ENCODE measurements around the gene ITGB1. TPM values are rescaled to one million over a fixed set of nuclear protein-coding genes. Genes with fewer than 3 reads are reported as not detected.

ITGB1 gene
- total and polyA plus RNA-seq, 2 of the 8 experiments (the other 6 are each of a cell fraction or from before 2014, with no cell fraction given) = 82.7 to 321 TPM

- Histone ChIP-seq H2BK20ac (ENCODE audit: low read length) (no peak overlapping the region), H2BK12ac (ENCODE audit: low read depth, low read length) (no peak overlapping the region), H3K23me2 (ENCODE audit: low read depth, low read length) (no peaks in the 10 kb centered on the region), H3K27me3 (replicated peaks in 1 of 4; ENCODE audit: control insufficient read depth in 3 of 4, extremely low read depth in 1 of 4, insufficient read depth in 3 of 4, low read length in 3 of 4) (no peaks in the 10 kb centered on the region), H3K4me2 (ENCODE audit: insufficient read depth in 1 of 2, low read depth in 2 of 2, low read length in 2 of 2) (no peak overlapping the region), H3K18ac (ENCODE audit: extremely low read depth, low read length) (no peak overlapping the region), H3K14ac (ENCODE audit: insufficient read length) (no peak overlapping the region), H4K5ac (ENCODE audit: insufficient read length, low read depth, low read length) (no peak overlapping the region), H3K23ac (ENCODE audit: insufficient read length) (no peak overlapping the region), H3K56ac (replicated peaks; ENCODE audit: insufficient read length, low read depth, low read length) (no peak overlapping the region), H4K8ac (ENCODE audit: extremely low read depth, insufficient read depth, low read length) (no peak overlapping the region), H3K4me1 (replicated peaks in 1 of 4; ENCODE audit: control insufficient read depth in 3 of 4, insufficient read depth in 4 of 4, low read length in 3 of 4) (no peaks in the 10 kb centered on the region), H4K91ac (replicated peaks; ENCODE audit: insufficient read length, low read length) (no peak overlapping the region), H3K27ac (ENCODE audit: low read depth, low read length) (no peak overlapping the region), H2BK15ac (ENCODE audit: low read length) (no peak overlapping the region), H2AK5ac (ENCODE audit: low read depth, low read length) (no peak overlapping the region), H2AFZ (ENCODE audit: low read length) (no peak overlapping the region), H3K79me1 (ENCODE audit: low read depth, low read length) (no peaks in the 10 kb centered on the region), H2BK5ac (ENCODE audit: low read depth, low read length) (no peak overlapping the region), H3K4me3 (ENCODE audit: extremely low read depth in 1 of 4, insufficient read depth in 2 of 4, low read depth in 3 of 4, low read length in 4 of 4) (no peak overlapping the region), H3K9ac (replicated peaks in 1 of 4; ENCODE audit: extremely low read depth in 1 of 4, low read depth in 3 of 4, low read length in 3 of 4) (no peak overlapping the region), H3K9me3 (ENCODE audit: insufficient read depth in 2 of 2, low read depth in 1 of 2, low read length in 1 of 2) (no peaks in the 10 kb centered on the region), H2BK120ac (replicated peaks; ENCODE audit: low read depth, low read length) (no peak overlapping the region), H3K79me2 (ENCODE audit: control insufficient read depth in 1 of 2, insufficient read depth in 2 of 2, low read length in 2 of 2) (no peaks in the 10 kb centered on the region), H4K20me1 (replicated peaks in 1 of 2; ENCODE audit: control insufficient read depth in 1 of 2, insufficient read depth in 2 of 2, low read length in 2 of 2) (no peaks in the 10 kb centered on the region), H3K36me3 (ENCODE audit: control insufficient read depth in 2 of 4, insufficient read depth in 4 of 4, low read length in 3 of 4) (no peaks in the 10 kb centered on the region), H3K4ac (replicated peaks; ENCODE audit: insufficient read length, low read depth, low read length) (no peak overlapping the region)
- no peak for DNase-seq (ENCODE audit: low read depth in 1 of 2, low spot score in 2 of 2)
- FAIRE-seq = no peak
- ChIA-PET CTCF (ENCODE audit: partially characterized antibody) (no interaction called here), POLR2A (ENCODE audit: partially characterized antibody) (no interaction called here)
- 89% methylated on average over 2 of the region's 2 CpGs; no CpG with 5 or more reads in 1 of the 2 experiments for WGBS, 2 experiments (ENCODE audit: extremely low coverage in 1 of 2, insufficient coverage in 1 of 2, insufficient read length in 1 of 2, insufficient replicate concordance in 2 of 2, low coverage in 1 of 2, low lambda C conversion rate in 2 of 2, missing lambda C conversion rate in 1 of 2)
- no peak for TF ChIP-seq JUN (IDR thresholded peaks at IDR 0.05; ENCODE audit: low read depth, low read length)
Observed at GRCh38 chr10:32854435-32854834, 103.6 kb downstream of the ITGB1 start.

Measured in H1 (cell line).